ENCODE measurements around the gene PGK2. TPM values are rescaled to one million over a fixed set of nuclear protein-coding genes. Genes with fewer than 3 reads are reported as not detected.
"Not testable (repeated sequence)": the region's sequence is repeated elsewhere in the genome, so short reads cannot be mapped to it uniquely, and the experiment has no call there.

Gene PGK2
- polyA plus RNA-seq (2013, experiment 1 of 2; ENCODE audit: insufficient read length) = not detected
- polyA plus RNA-seq (2013, experiment 2 of 2; ENCODE audit: insufficient read length) = 0.07 TPM

GRCh38 chr6:49787176-49787575 lies at the start of gene PGK2:
TSS of gene PGK2 (minus strand) at chr6:49787285. CDS start at chr6:49787187, 98 bp downstream.
- no peak for DNase-seq

GRCh38 chr6:49835140-49835539 lies 48.1 kb upstream of the PGK2 start:
- DNase-seq = no peak

GRCh38 chr6:49833386-49833785 lies 46.3 kb upstream of the PGK2 start:
- no peak for DNase-seq

- DNase-seq = no peak
These were observed 39.8 kb upstream of the PGK2 start for GRCh38 chr6:49826743-49827406.

GRCh38 chr6:49815166-49815565 lies 28.1 kb upstream of the PGK2 start:
- DNase-seq = no peak

GRCh38 chr6:49813248-49813647 lies 26.2 kb upstream of the PGK2 start:
- no peak for DNase-seq

- DNase-seq = no peak
These were observed 19.1 kb upstream of the PGK2 start for GRCh38 chr6:49806145-49806544.

GRCh38 chr6:49805246-49805645 lies 18.2 kb upstream of the PGK2 start:
- no peak for DNase-seq

GRCh38 chr6:49801525-49801924 lies 14.4 kb upstream of the PGK2 start:
- no peak for DNase-seq

GRCh38 chr6:49799090-49799489 lies 12.0 kb upstream of the PGK2 start:
- no peak for DNase-seq

- not testable (repeated sequence) for DNase-seq
These were observed 9.9 kb upstream of the PGK2 start for GRCh38 chr6:49796842-49797455.

GRCh38 chr6:49790341-49790740 lies 3.3 kb upstream of the PGK2 start:
- DNase-seq = no peak

- no peak for DNase-seq
These were observed 2.8 kb downstream of the PGK2 start for GRCh38 chr6:49784272-49784671.

GRCh38 chr6:49782725-49783124 lies 4.4 kb downstream of the PGK2 start:
- DNase-seq = no peak

GRCh38 chr6:49782293-49782692 lies 4.8 kb downstream of the PGK2 start:
- no peak for DNase-seq

GRCh38 chr6:49776444-49776843 lies 10.6 kb downstream of the PGK2 start:
- no peak for DNase-seq

GRCh38 chr6:49775043-49775442 lies 12.0 kb downstream of the PGK2 start:
- no peak for DNase-seq

- no peak for DNase-seq
These were observed 14.8 kb downstream of the PGK2 start for GRCh38 chr6:49772285-49772684.

GRCh38 chr6:49766762-49767161 lies 20.3 kb downstream of the PGK2 start:
- DNase-seq = no peak

- DNase-seq = no peak
These were observed 22.4 kb downstream of the PGK2 start for GRCh38 chr6:49764571-49765236.

- no peak for DNase-seq
These were observed 42.8 kb downstream of the PGK2 start, which contains the start of gene CRISP3 for GRCh38 chr6:49744259-49744658. TSS of gene CRISP3 (minus strand) at chr6:49744388. CDS start at chr6:49744367, 21 bp downstream.

GRCh38 chr6:49743429-49743828 lies 43.7 kb downstream of the PGK2 start:
- DNase-seq = no peak

- DNase-seq = no peak
These were observed 47.7 kb downstream of the PGK2 start for GRCh38 chr6:49739423-49739822.

- no peak for DNase-seq
These were observed 51.0 kb downstream of the PGK2 start for GRCh38 chr6:49736017-49736508.
